ENCODE data around the gene HCRTR1.

Gene HCRTR1

DNA sequence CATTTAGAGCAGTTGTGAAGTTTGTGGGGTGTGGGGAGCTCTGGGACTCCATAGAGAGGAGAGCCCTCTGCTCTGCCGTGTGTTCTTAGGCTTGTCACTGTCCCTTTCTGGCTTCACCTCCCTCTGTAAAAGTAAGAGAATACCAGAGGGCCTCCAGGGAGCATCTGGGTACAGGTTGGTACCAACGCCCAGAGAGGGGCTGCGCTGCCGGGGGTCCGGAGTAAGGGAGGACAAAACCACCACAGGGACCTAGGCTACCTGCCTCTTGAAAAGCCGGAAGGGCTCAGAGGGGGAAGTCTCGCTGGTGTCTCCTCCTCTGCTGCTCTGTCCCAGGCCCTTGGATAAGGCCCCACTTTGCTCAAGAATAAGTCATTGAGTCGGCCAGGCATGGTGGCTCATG, 44.2 kb upstream of the HCRTR1 start:
- DNase-seq (ENCODE audit: insufficient read length, low spot score) (no peak), FAIRE-seq (no peak)
- TF ChIP-seq TAF1 (IDR thresholded peaks at IDR 0.05; ENCODE audit: low read depth, low read length) (no peak), POLR2A (IDR thresholded peaks at IDR 0.05; ENCODE audit: low read depth, low read length) (no peak), POLR2AphosphoS5 (IDR thresholded peaks at IDR 0.05; ENCODE audit: low read depth, low read length) (no peak), SPI1 (IDR thresholded peaks at IDR 0.05; ENCODE audit: low read depth, low read length) (no peak), PAX5 (IDR thresholded peaks at IDR 0.05; ENCODE audit: insufficient read depth, low read length, severe bottlenecking) (no peak)

DNA sequence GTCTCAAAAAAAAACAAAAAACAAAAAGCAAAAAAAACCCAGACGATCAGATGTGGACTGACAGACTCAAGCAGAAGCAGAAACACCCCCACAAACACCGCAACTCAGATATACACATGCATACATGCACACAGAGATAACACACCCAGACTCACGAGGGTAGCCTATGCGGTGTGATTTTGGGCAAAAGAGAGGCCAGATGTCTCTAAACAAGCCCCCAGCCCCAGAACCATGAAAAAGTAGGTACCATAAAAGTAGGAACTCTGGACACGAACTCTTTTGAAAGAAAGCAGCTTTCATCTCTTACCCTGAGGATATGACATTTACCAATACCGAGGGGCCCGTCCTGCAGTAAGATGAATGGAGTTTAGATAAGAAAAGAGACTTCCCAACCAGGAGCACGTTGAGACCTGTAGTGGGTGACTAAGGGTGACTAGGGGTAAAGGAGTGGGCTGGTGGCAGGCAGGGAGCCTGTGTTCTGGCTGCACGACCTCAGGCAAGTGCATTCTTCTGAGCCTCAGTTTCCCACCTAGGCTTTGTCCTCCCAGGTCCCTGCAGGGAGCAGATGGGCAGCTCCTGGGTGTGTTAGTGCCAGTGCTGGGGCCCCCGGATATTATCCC, 42.6 kb upstream of the HCRTR1 start:
- TF ChIP-seq POLR2AphosphoS5 (IDR thresholded peaks at IDR 0.05; ENCODE audit: low read depth, low read length) (no peak), PAX5 (IDR thresholded peaks at IDR 0.05; ENCODE audit: insufficient read depth, low read length, severe bottlenecking) (no peak), POLR2A (IDR thresholded peaks at IDR 0.05; ENCODE audit: low read depth, low read length) (no peak), SPI1 (IDR thresholded peaks at IDR 0.05; ENCODE audit: low read depth, low read length) (no peak), TAF1 (IDR thresholded peaks at IDR 0.05; ENCODE audit: low read depth, low read length) (no peak), POU2F2 (IDR thresholded peaks at IDR 0.05; ENCODE audit: low read depth, low read length) (no peak)
- no peak for DNase-seq (ENCODE audit: insufficient read length, low spot score)
- no peak for FAIRE-seq

DNA sequence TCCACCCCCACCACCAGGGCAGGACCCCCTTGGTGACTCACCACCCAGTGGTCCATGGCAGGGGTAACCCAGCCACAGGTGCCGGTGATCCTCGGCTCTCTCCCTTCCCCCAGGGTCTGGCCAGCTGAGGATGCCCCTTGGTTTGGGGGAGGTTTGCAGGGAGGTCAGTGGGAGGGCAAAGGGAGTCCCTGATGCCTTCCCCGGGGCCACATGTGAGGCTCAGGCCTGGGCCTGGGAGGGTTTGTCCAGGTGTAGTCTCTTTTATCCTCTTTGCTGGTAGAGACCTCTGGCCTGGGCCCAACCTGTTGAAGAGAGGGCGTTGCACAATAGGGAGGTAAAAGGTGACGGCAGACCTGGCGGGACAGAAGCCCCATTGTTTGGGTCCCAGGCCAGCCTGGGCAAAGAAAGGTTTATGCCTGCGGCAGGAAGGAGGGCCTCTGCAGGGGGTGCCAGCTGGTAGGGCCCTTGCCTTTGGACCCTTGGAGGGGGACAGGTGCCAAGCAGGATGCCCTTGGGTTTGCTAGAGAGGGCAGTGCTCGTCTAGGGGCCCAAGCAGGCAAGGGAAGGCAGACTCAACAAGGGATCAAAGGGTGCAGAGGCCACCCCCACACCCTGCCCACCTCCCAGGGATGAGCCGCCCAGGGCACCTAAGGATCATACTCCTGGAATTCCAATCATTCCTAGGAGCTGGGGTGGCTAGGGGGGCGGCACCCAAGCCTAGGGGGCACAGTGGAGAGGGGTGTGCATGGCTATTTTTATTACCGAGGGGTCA, 41.9 kb upstream of the HCRTR1 start:
- DNase-seq (ENCODE audit: insufficient read length, low spot score) (no peak), FAIRE-seq (no peak)
- TF ChIP-seq SPI1 (IDR thresholded peaks at IDR 0.05; ENCODE audit: low read depth, low read length) (no peak), POLR2A (IDR thresholded peaks at IDR 0.05; ENCODE audit: low read depth, low read length) (no peak), POU2F2 (IDR thresholded peaks at IDR 0.05; ENCODE audit: low read depth, low read length) (no peak), PAX5 (IDR thresholded peaks at IDR 0.05; ENCODE audit: insufficient read depth, low read length, severe bottlenecking) (no peak), TAF1 (IDR thresholded peaks at IDR 0.05; ENCODE audit: low read depth, low read length) (no peak), POLR2AphosphoS5 (IDR thresholded peaks at IDR 0.05; ENCODE audit: low read depth, low read length) (no peak)

GRCh38 chr1:31576201-31576669, 41.3 kb upstream of the HCRTR1 start, which contains the start of gene TINAGL1:
TINAGL1 (plus strand) TSS chr1:31576515; CDS start chr1:31577149, 634 bp downstream.
- no peak for TF ChIP-seq TAF1 (IDR thresholded peaks at IDR 0.05; ENCODE audit: low read depth, low read length)
- no peak for TF ChIP-seq POLR2AphosphoS5 (IDR thresholded peaks at IDR 0.05; ENCODE audit: low read depth, low read length)
- TF ChIP-seq PAX5 (IDR thresholded peaks at IDR 0.05; ENCODE audit: insufficient read depth, low read length, severe bottlenecking), result no peak
- no peak for TF ChIP-seq SPI1 (IDR thresholded peaks at IDR 0.05; ENCODE audit: low read depth, low read length)
- no peak for TF ChIP-seq POU2F2 (IDR thresholded peaks at IDR 0.05; ENCODE audit: low read depth, low read length)
- TF ChIP-seq POLR2A (IDR thresholded peaks at IDR 0.05; ENCODE audit: low read depth, low read length), result no peak
- no peak for FAIRE-seq
- no peak for DNase-seq (ENCODE audit: insufficient read length, low spot score)

GRCh38 chr1:31576743-31577455, 40.6 kb upstream of the HCRTR1 start:
- no peak for TF ChIP-seq POLR2AphosphoS5 (IDR thresholded peaks at IDR 0.05; ENCODE audit: low read depth, low read length)
- TF ChIP-seq TAF1 (IDR thresholded peaks at IDR 0.05; ENCODE audit: low read depth, low read length), result no peak
- TF ChIP-seq PAX5 (IDR thresholded peaks at IDR 0.05; ENCODE audit: insufficient read depth, low read length, severe bottlenecking), result no peak
- TF ChIP-seq POLR2A (IDR thresholded peaks at IDR 0.05; ENCODE audit: low read depth, low read length), result no peak
- FAIRE-seq (no peak), DNase-seq (ENCODE audit: insufficient read length, low spot score) (no peak)

GRCh38 chr1:31577515-31578192, 39.8 kb upstream of the HCRTR1 start:
- FAIRE-seq (no peak), DNase-seq (ENCODE audit: insufficient read length, low spot score) (no peak)
- no peak for TF ChIP-seq POLR2AphosphoS5 (IDR thresholded peaks at IDR 0.05; ENCODE audit: low read depth, low read length)
- TF ChIP-seq POLR2A (IDR thresholded peaks at IDR 0.05; ENCODE audit: low read depth, low read length), result no peak
- no peak for TF ChIP-seq POU2F2 (IDR thresholded peaks at IDR 0.05; ENCODE audit: low read depth, low read length)
- TF ChIP-seq SPI1 (IDR thresholded peaks at IDR 0.05; ENCODE audit: low read depth, low read length), result no peak
- TF ChIP-seq TAF1 (IDR thresholded peaks at IDR 0.05; ENCODE audit: low read depth, low read length), result no peak
- no peak for TF ChIP-seq PAX5 (IDR thresholded peaks at IDR 0.05; ENCODE audit: insufficient read depth, low read length, severe bottlenecking)

DNA sequence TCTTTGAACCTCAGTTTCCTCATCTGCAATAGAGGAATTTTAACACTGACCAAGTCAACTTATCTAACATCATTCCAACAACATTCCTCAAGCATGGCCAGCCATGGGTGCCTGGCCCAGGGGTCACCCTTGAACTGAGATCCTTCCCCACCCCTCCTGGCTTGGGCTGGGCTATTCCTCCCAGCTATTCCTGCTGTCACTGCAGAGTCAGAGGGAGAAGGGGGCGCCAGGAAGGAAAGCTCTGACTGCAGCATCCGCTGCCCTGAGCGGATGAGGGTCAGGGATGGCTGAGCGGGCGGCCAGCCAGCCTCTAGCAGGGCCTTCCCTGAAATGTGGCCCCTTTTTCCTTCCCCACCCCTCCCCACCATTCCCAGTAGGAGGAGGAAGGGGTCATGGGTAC, 38.1 kb upstream of the HCRTR1 start:
- no peak for TF ChIP-seq SPI1 (IDR thresholded peaks at IDR 0.05; ENCODE audit: low read depth, low read length)
- no peak for TF ChIP-seq POLR2AphosphoS5 (IDR thresholded peaks at IDR 0.05; ENCODE audit: low read depth, low read length)
- TF ChIP-seq POU2F2 (IDR thresholded peaks at IDR 0.05; ENCODE audit: low read depth, low read length), result no peak
- no peak for TF ChIP-seq PAX5 (IDR thresholded peaks at IDR 0.05; ENCODE audit: insufficient read depth, low read length, severe bottlenecking)
- TF ChIP-seq POLR2A (IDR thresholded peaks at IDR 0.05; ENCODE audit: low read depth, low read length), result no peak
- no peak for TF ChIP-seq TAF1 (IDR thresholded peaks at IDR 0.05; ENCODE audit: low read depth, low read length)
- FAIRE-seq (no peak), DNase-seq (ENCODE audit: insufficient read length, low spot score) (no peak)

- DNase-seq (ENCODE audit: insufficient read length, low spot score), result no peak
- no peak for FAIRE-seq
- no peak for TF ChIP-seq SPI1 (IDR thresholded peaks at IDR 0.05; ENCODE audit: low read depth, low read length)
- no peak for TF ChIP-seq POLR2AphosphoS5 (IDR thresholded peaks at IDR 0.05; ENCODE audit: low read depth, low read length)
- no peak for TF ChIP-seq TAF1 (IDR thresholded peaks at IDR 0.05; ENCODE audit: low read depth, low read length)
- no peak for TF ChIP-seq POLR2A (IDR thresholded peaks at IDR 0.05; ENCODE audit: low read depth, low read length)
- TF ChIP-seq PAX5 (IDR thresholded peaks at IDR 0.05; ENCODE audit: insufficient read depth, low read length, severe bottlenecking), result no peak
- TF ChIP-seq POU2F2 (IDR thresholded peaks at IDR 0.05; ENCODE audit: low read depth, low read length), result no peak
These were observed 37.0 kb upstream of the HCRTR1 start for GRCh38 chr1:31580513-31580870.
